ENCODE results near the gene LCE3A.
"Not testable (repeated sequence)": the region's sequence is repeated elsewhere in the genome, so short reads cannot be mapped to it uniquely, and the experiment has no call there.

Gene LCE3A, protein sequence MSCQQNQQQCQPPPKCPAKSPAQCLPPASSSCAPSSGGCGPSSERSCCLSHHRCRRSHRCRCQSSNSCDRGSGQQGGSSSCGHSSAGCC

DNA sequence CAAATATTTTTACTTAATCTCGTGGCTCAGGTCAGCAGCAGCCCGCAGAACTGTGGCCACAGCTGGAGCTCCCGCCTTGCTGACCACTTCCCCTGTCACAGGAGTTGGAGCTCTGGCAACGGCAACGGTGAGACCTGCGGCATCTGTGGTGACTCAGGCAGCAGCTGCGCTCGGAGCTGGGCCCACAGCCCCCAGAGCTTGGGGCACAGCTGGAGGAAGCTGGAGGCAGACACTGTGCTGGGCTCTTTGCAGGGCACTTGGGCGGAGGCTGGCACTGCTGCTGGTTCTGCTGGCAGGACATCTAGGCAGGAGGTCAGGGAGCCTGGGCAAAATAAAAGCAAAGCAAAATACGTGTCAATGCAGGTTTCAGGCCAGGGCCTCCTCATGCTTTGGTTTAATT, at the start of gene LCE3A:
Gene LCE3A, minus strand, starts transcription at position 301 of the 400 bp plus-strand sequence. Its CDS starts 0 bp downstream, at position 301.
- no peak for DNase-seq (ENCODE audit: low spot score)
- TF ChIP-seq CTCF (IDR thresholded peaks at IDR 0.05; ENCODE audit: borderline replicate concordance, control extremely low read depth, extremely low read depth, insufficient read depth, missing control alignments): no peak
- in situ Hi-C loops (cut with MboI; ENCODE audit: low sequenced_read_pairs, unreplicated experiment): no loop called here

GRCh38 chr1:152667648-152668047, 44.7 kb upstream of the LCE3A start:
- no peak for TF ChIP-seq CTCF (IDR thresholded peaks at IDR 0.05; ENCODE audit: borderline replicate concordance, control extremely low read depth, extremely low read depth, insufficient read depth, missing control alignments)
- in situ Hi-C loops (cut with MboI; ENCODE audit: low sequenced_read_pairs, unreplicated experiment): loop anchor here (25.0 kb wide), 1 partner anchor 270 kb away; the partner anchor contains the start of gene SPRR5
- DNase-seq (ENCODE audit: low spot score): no peak

DNA sequence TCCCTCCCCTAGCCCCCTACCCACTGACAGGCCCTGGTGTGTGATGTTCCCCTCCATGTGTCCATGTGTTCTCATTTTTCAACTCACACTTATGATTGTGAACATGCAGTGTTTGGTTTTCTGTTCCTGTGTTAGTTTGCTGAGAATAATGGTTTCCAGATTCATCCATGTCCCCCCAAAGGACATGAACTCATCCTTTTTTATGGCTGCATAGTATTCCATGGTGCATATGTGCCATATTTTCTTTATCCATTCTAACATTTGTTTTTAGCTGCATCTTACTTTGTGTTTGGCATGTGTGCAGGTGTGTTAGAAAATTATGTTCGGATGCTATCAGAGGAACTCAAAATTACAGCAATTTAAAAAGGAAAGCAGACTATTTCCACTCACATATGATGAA, 43.3 kb upstream of the LCE3A start:
- not testable (repeated sequence) for DNase-seq (ENCODE audit: low spot score)
- in situ Hi-C loops (cut with MboI; ENCODE audit: low sequenced_read_pairs, unreplicated experiment): loop anchor here (25.0 kb wide), 1 partner anchor 271 kb away; the partner anchor contains the start of gene SPRR5

DNA sequence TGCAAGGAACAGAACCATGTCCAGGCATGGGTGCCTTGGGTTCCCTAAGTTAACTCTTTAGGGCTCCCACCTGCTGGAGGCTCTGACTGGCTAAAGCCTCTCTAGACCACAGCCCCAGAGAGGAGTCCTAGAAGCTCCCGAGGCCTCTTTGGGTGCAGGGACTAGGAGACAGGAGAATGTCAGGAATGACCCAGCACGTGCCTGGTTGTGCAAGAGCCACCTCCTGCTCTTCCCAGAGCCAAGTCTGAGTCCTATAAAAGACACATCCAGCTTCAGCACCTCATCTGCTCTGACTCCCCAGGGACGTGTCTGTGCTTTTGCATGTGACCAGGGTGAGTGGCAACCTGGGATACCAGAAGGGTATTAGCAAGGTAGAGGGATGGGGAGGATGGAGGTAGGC, 40.2 kb upstream of the LCE3A start, which contains the start of gene LCE2D:
Gene LCE2D, plus strand, starts transcription at position 283 of the 400 bp plus-strand sequence. CDS start 726 bp downstream, outside the sequence.
- in situ Hi-C loops (cut with MboI; ENCODE audit: low sequenced_read_pairs, unreplicated experiment): loop anchor here (25.0 kb wide), 1 partner anchor 274 kb away; the partner anchor contains the start of gene SPRR5
- no peak for TF ChIP-seq CTCF (IDR thresholded peaks at IDR 0.05; ENCODE audit: borderline replicate concordance, control extremely low read depth, extremely low read depth, insufficient read depth, missing control alignments)

GRCh38 chr1:152658649-152659048, 35.7 kb upstream of the LCE3A start:
- no peak for DNase-seq (ENCODE audit: low spot score)
- TF ChIP-seq CTCF (IDR thresholded peaks at IDR 0.05; ENCODE audit: borderline replicate concordance, control extremely low read depth, extremely low read depth, insufficient read depth, missing control alignments): no peak
- in situ Hi-C loops (cut with MboI; ENCODE audit: low sequenced_read_pairs, unreplicated experiment): loop anchor here (25.0 kb wide), 1 partner anchor 279 kb away; the partner anchor contains the start of gene SPRR5

More for the DNA sequence above, 40.2 kb upstream of the LCE3A start, which contains the start of gene LCE2D:
- no peak for DNase-seq (ENCODE audit: low spot score)

DNA sequence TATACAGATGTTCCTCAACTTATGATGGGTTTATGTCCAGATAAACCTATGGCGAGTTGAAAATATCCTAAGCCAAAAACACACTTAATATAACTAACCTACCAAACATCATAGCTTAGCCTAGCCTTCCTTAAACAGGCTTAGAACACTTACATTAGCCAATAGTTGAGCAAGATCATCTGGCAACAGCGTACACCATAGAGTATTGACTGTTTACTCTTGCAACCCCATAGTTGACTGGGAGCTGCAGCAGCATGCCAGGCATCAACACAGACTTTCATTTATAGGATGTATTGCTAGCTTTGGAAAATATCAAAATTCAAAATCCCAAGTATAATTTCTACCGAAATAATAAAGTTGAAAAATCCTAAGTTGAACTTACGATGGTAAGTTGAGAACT, 34.8 kb upstream of the LCE3A start:
- TF ChIP-seq CTCF (IDR thresholded peaks at IDR 0.05; ENCODE audit: borderline replicate concordance, control extremely low read depth, extremely low read depth, insufficient read depth, missing control alignments): no peak
- no peak for DNase-seq (ENCODE audit: low spot score)
- in situ Hi-C loops (cut with MboI; ENCODE audit: low sequenced_read_pairs, unreplicated experiment): loop anchor here (25.0 kb wide), 1 partner anchor 280 kb away; the partner anchor contains the start of gene SPRR5

DNA sequence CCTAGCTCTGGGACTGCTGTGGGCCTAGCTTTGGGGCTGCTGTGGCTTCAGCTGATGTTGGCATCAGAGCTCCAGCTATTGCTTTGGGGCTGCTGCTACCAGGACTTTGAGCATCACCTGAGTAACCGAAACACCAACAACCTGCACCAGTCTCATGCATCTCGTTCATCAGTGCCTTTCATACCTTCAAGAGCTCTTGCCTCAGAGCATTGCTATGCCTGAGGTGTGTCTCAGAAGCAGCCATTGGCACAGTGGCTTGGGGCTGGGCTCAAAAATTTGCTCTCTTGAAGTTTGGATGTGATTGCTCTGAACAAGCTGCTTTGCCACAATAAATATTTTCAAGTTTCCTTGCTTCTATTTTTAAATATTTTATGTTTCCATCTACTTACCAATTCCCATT, 33.6 kb upstream of the LCE3A start:
- in situ Hi-C loops (cut with MboI; ENCODE audit: low sequenced_read_pairs, unreplicated experiment): loop anchor here (25.0 kb wide), 1 partner anchor 281 kb away; the partner anchor contains the start of gene SPRR5
- no peak for DNase-seq (ENCODE audit: low spot score)
- no peak for TF ChIP-seq CTCF (IDR thresholded peaks at IDR 0.05; ENCODE audit: borderline replicate concordance, control extremely low read depth, extremely low read depth, insufficient read depth, missing control alignments)

Data from GM13976 (cell line).